ENCODE results near the gene DIAPH2.

DNA sequence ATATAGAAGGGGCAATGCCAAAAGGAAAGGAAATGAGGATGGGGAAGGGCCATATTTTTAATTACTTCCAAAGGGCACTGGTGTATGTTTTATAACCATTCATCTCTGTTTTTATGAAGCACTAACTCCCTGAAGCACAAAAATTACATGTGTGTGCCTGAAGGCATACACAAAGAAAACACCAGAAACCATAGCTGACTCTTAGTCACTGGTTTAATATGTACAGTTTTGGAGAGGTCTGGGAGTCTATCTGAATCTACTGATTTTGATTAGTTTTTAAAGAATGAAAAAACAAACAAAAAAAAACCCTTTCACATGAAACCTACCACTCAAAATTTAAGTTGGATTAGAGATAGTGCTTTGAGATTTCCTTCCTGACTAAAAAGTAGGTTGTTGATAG, 637.8 kb downstream of the DIAPH2 start:
- no peak for TF ChIP-seq CTCF (IDR thresholded peaks at IDR 0.05 in 8 of 11, conservative IDR thresholded peaks at IDR 0.05 in 3 of 11)
- no peak for TF ChIP-seq POLR2AphosphoS5 (IDR thresholded peaks at IDR 0.05)
- no peak for TF ChIP-seq POLR2A (IDR thresholded peaks at IDR 0.05)

Measured in spleen (tissue), 7 donors.